GM12864 (cell line): ENCODE measurements around the gene NCKAP5.

ENCODE experiments used
- DNase-seq: peaks from one replicate; pipeline ENCODE4 v3.0.0-alpha.2; 2011; ENCODE audit warnings: low read depth
- H3K4me3 ChIP-seq: 2 replicates; pipeline ENCODE4 v1.5.1; 2011; ENCODE audit warnings: mild to moderate bottlenecking, low read depth, low read length, control low read depth
- TF ChIP-seq, protein P1 (sequence below): IDR thresholded peaks from 2 replicates; pipeline ENCODE4 v1.5.1; 2011; ENCODE audit warnings: low read depth, mild to moderate bottlenecking, moderate library complexity, low read length, control low read depth, inconsistent platforms; ENCODE audit errors: missing control alignments

The NCKAP5 gene

DNA sequence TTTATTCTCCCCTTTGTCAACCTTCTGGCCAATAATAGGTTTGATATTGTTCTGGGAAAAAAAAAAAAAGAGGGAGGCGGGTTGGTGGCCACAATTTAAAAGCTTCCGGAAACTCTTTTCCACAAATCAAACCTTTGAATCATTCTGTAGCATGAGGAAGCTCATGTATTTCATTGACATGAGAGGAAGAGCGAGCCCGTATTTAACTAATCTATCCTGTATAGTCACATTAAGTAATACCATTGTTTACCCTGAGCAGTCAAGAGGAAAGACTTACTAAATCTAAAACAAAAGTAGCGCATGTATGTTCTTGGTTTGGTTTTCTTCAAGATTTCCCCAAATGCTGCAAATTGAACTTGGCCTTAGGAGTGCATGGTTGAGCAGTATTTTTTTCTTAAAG is 120.1 kb downstream of the NCKAP5 start:
- no peak for DNase-seq
- no peak overlapping the region for H3K4me3 ChIP-seq
- TF ChIP-seq, protein P1, sequence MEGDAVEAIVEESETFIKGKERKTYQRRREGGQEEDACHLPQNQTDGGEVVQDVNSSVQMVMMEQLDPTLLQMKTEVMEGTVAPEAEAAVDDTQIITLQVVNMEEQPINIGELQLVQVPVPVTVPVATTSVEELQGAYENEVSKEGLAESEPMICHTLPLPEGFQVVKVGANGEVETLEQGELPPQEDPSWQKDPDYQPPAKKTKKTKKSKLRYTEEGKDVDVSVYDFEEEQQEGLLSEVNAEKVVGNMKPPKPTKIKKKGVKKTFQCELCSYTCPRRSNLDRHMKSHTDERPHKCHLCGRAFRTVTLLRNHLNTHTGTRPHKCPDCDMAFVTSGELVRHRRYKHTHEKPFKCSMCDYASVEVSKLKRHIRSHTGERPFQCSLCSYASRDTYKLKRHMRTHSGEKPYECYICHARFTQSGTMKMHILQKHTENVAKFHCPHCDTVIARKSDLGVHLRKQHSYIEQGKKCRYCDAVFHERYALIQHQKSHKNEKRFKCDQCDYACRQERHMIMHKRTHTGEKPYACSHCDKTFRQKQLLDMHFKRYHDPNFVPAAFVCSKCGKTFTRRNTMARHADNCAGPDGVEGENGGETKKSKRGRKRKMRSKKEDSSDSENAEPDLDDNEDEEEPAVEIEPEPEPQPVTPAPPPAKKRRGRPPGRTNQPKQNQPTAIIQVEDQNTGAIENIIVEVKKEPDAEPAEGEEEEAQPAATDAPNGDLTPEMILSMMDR = no peak

DNA sequence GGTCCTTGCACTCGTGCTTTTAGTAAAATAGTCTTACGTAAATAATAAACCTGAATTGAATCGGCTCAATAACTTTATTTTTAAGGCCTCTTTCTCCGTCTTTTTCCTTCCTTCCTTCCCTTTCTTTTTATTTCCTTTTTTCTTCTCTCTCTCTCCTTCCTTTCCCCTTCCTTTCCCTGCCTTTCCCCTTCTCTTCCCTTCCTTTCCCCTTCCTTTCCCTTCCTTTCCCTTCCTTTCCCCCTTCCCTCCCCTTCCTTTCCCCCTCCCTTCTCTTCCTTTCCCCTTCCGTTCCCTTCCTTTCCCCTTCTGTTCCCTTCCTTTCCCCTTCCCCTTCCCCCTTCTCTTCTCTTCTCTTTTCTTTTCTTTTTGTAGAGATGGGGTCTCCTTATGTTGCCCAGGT is 121.0 kb downstream of the NCKAP5 start:
- no peak for DNase-seq
- TF ChIP-seq, protein P1 = no peak
- no peak overlapping the region for H3K4me3 ChIP-seq

DNA sequence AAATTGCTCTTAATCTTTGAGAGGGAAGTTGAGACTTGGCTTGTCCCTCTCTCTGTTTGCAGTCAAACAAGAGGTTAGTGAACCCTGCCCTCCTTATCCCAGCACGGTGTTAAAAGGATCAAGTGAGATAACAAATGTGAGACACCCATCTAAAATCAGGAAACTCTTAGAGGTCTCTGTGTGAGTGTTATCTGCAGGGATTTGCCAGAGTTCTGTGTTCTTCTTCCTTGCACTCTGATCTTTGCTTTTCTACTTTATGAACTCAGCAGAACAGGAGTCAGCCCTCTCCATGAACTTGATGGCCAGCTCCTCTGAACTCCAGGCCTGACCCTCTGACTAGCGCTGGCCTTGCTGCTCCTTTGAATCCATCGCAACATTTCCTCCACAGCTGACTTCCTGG is 123.8 kb downstream of the NCKAP5 start:
- TF ChIP-seq, protein P1 = no peak
- no peak overlapping the region for H3K4me3 ChIP-seq

DNA sequence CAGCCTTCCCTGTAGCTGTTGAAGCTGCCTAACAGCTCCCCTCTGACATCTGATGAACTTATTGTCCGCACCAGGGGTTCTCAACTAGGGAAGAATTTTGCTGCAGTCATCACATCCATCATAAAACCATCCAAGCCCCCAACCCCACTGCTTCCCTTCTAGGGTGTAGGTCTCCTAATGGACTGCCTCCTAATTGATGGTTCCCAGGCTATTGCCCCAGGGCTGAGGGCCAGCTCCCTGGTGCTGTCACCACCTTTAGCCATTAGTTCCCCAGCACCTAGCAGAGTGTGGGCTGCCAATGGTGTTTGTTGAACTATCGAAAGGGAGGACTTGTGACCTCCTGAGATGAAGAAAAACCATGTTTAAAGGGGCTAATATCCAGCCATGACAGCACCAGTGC is 125.9 kb downstream of the NCKAP5 start:
- no peak for DNase-seq

More for the DNA sequence above, 123.8 kb downstream of the NCKAP5 start:
- DNase-seq = no peak

DNA sequence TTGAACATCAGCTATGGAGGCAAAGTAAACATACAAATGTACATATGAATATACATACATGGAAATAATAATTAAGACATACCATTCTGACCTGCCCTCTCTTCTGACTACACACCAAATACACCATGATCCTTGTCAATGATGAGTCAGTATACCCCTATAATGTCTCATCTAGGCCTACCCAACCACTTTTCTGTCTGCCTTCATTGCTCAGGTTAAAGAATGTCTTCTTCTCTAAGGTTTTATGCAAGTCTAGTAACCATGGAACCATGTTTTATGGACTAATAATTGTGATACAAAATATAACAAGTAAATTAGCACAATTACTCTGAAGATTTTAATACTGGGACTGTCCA is 128.7 kb downstream of the NCKAP5 start:
- TF ChIP-seq, protein P1 = no peak
- DNase-seq = no peak
- no peak overlapping the region for H3K4me3 ChIP-seq

More for the DNA sequence above, 125.9 kb downstream of the NCKAP5 start:
- H3K4me3 ChIP-seq = no peak overlapping the region
- TF ChIP-seq, protein P1 = no peak

DNA sequence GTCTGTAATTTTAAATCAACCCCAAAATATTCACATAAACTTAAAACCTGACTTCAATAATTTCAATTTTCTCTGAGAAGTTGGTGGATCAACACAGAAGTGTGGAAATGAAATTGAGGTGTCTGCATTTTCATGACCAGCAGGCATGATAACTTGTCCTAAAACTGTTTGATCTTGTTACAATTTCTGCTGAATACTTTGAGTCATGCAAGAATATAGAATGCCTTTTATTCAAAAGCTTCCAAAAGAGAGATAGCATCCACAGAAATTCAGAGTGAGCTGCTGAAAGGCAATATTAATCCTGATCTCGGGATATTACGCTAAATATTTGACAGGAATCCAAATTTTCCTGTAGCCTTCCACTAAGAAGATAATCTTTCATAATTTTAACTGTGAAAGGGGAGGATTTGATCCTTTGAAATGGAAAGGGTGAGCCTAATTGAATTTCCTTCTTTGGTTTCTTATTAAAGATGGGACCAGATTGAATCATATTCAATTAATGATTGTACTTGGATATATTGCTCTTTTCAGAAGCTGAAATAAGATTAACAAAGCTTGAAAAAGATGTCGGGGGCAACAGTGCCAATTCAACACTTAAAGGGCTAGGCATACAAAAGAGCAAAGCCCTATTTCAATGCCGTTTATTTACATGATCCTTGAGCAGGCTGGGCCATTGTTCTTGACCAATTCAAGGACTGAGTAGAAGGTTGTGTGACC is 129.3 kb downstream of the NCKAP5 start:
- no peak overlapping the region for H3K4me3 ChIP-seq
- TF ChIP-seq, protein P1 = no peak
- no peak for DNase-seq

DNA sequence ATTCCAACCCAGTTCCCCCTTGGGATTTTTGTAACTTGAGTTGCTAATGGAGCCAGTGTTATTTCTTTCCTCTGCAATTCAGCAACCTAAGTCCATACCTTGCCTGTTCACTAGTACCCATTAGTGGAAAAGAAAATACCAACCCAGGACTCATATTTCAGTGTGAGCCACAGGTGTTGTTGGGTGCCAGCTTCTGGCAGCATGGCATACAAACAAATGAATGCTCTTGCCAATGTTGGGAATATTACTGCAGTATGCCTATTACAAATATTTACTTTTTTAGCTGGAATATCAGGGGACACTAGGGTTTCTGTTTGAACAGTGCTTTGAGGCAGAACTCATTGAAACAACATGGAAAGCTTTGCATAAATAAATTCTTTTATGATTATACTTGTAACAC is 130.2 kb downstream of the NCKAP5 start:
- no peak for DNase-seq
- H3K4me3 ChIP-seq = no peak overlapping the region
- TF ChIP-seq, protein P1 = no peak
